SK-N-MC (cell line): ENCODE measurements around the gene ELFN1.

Experiments
- EZH2 ChIP-seq: fragments of 200-600 bp; sonication (generic); IDR thresholded peaks from one replicate; pipeline ENCODE4 v1.6.1; 2017; ENCODE audit warnings: antibody characterized with exemption
- POLR2AphosphoS5 ChIP-seq: IDR thresholded peaks from 2 replicates; pipeline ENCODE4 v1.6.1; 2012; ENCODE audit warnings: mild to moderate bottlenecking, low read depth, low read length, borderline replicate concordance

DNA sequence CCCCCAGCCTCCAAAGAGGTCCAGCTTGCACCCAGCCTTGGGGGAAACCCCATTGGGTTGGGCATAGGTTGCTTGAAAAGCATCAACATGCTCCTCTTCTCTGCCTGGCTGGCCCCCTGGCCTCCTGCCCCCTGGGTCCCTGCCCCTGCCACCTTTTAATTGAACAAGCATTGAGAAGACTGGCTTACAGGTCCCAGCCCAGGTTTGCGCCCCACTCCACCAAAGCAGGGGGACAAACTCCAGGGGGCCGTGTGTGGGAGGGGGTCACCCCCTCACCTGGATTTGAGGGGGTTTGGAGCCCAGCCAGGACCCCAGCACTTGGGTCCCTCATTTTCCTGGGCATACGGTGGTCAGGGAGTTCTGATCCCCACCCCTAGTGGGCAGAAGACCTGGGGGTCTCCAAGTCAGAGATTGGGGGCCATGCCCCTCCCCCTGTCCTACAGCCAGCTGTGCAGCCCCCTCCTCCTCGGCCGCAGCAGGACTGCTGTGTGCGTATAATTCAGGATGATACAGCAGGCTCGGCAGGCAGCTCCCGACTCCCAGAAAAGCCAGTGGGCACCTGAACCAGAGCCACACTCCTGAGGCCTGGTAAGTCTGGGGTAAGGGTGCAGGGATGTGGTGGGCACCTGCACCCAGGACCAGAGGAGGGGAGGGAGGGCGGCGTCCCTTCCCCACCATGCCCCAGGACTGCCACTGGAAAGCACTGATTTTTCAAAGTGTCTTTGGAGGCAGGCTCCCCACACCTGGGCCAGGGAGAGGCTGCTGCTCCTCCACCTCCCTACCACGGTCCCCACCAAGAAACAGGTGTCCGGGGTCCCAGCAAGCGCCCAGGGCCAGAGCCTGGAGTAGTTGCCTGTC lies 1.7 kb downstream of the ELFN1 start:
- TF ChIP-seq POLR2AphosphoS5 (no peak), EZH2 (no peak)
